Stimulated activated memory B cell treated with anti-CD40 and anti-IgM and Interleukin-4, amounts not matched to agents 10 μg/mL and 1 μg/mL and 100 μg/mL, for 72 hours (primary cell): Measurements from ENCODE around the gene SLC18B1.
"Not testable (repeated sequence)": the region's sequence is repeated elsewhere in the genome, so short reads cannot be mapped to it uniquely, and the experiment has no call there.

Experiments
- ATAC-seq: fragments of 150-1000 bp; cut with Tn5 transposase; 2 replicates; pipeline ENCODE4 v1.10.0; 2021
- H3K27ac Mint-ChIP-seq: one replicate; pipeline ENCODE4 v1.8.0; 2022; ENCODE audit warnings: mild to moderate bottlenecking, mixed read lengths
- H3K27me3 Mint-ChIP-seq: one replicate; pipeline ENCODE4 v1.8.0; 2022; ENCODE audit warnings: mixed read lengths
- H3K36me3 Mint-ChIP-seq: one replicate; pipeline ENCODE4 v1.8.0; 2022; ENCODE audit warnings: mixed read lengths
- H3K4me1 Mint-ChIP-seq: one replicate; pipeline ENCODE4 v1.8.0; 2022; ENCODE audit warnings: mixed read lengths
- H3K4me3 Mint-ChIP-seq: one replicate; pipeline ENCODE4 v1.8.0; 2022; ENCODE audit warnings: mild to moderate bottlenecking, moderate library complexity, mixed read lengths
- H3K9me3 Mint-ChIP-seq: one replicate; pipeline ENCODE4 v1.8.0; 2022; ENCODE audit warnings: mixed read lengths

Gene SLC18B1

GRCh38 chr6:132812756-132813172, 14.3 kb upstream of the SLC18B1 start:
- no peak for ATAC-seq
- peaks cover 42% of the 10 kb centered on the region for H3K4me1 Mint-ChIP-seq
- H3K9me3 Mint-ChIP-seq, result no peaks in the 10 kb centered on the region
- peak overlapping the region; percentile 100 for H3K27ac Mint-ChIP-seq
- H3K36me3 Mint-ChIP-seq, result peaks cover 34% of the 10 kb centered on the region
- H3K27me3 Mint-ChIP-seq, result no peaks in the 10 kb centered on the region
- peak overlapping the region; percentile 98 for H3K4me3 Mint-ChIP-seq

- Mint-ChIP-seq H3K27ac (peak overlapping the region; percentile 100), H3K4me3 (peak overlapping the region; percentile 98)
These were observed 13.9 kb upstream of the SLC18B1 start for GRCh38 chr6:132812255-132812732.

GRCh38 chr6:132811276-132811675, 12.8 kb upstream of the SLC18B1 start:
- Mint-ChIP-seq H3K36me3 (peaks cover 20% of the 10 kb centered on the region), H3K4me3 (no peak overlapping the region), H3K9me3 (no peaks in the 10 kb centered on the region), H3K4me1 (peaks cover 27% of the 10 kb centered on the region), H3K27ac (no peak overlapping the region), H3K27me3 (no peaks in the 10 kb centered on the region)
- ATAC-seq, result no peak

More at GRCh38 chr6:132812255-132812732, 13.9 kb upstream of the SLC18B1 start:
- ATAC-seq, result no peak
- H3K27me3 Mint-ChIP-seq, result no peaks in the 10 kb centered on the region
- peaks cover 30% of the 10 kb centered on the region for H3K36me3 Mint-ChIP-seq
- no peaks in the 10 kb centered on the region for H3K9me3 Mint-ChIP-seq
- H3K4me1 Mint-ChIP-seq, result peaks cover 37% of the 10 kb centered on the region

- Mint-ChIP-seq H3K36me3 (no peaks in the 10 kb centered on the region), H3K4me3 (no peak overlapping the region), H3K27me3 (no peaks in the 10 kb centered on the region), H3K9me3 (peaks cover 3% of the 10 kb centered on the region), H3K27ac (no peak overlapping the region), H3K4me1 (peaks cover 10% of the 10 kb centered on the region)
- no peak for ATAC-seq
These were observed 7.1 kb upstream of the SLC18B1 start for GRCh38 chr6:132805548-132805947.

GRCh38 chr6:132804251-132804650, 5.8 kb upstream of the SLC18B1 start:
- Mint-ChIP-seq H3K4me3 (no peak overlapping the region), H3K27me3 (no peaks in the 10 kb centered on the region), H3K36me3 (no peaks in the 10 kb centered on the region), H3K9me3 (peaks cover 3% of the 10 kb centered on the region), H3K4me1 (peaks cover 11% of the 10 kb centered on the region), H3K27ac (no peak overlapping the region)
- ATAC-seq, result no peak

- Mint-ChIP-seq H3K9me3 (peaks cover 3% of the 10 kb centered on the region), H3K4me3 (no peak overlapping the region)
These were observed 2.2 kb upstream of the SLC18B1 start for GRCh38 chr6:132800656-132801055.

GRCh38 chr6:132798869-132799538, 567 bp upstream of the SLC18B1 start:
- H3K4me3 Mint-ChIP-seq, result no peak overlapping the region
- no peaks in the 10 kb centered on the region for H3K27me3 Mint-ChIP-seq
- H3K36me3 Mint-ChIP-seq, result peaks cover 6% of the 10 kb centered on the region
- peaks cover 26% of the 10 kb centered on the region for H3K4me1 Mint-ChIP-seq
- ATAC-seq, result peak; percentile 87
- no peaks in the 10 kb centered on the region for H3K9me3 Mint-ChIP-seq
- no peak overlapping the region for H3K27ac Mint-ChIP-seq

More at GRCh38 chr6:132800656-132801055, 2.2 kb upstream of the SLC18B1 start:
- Mint-ChIP-seq H3K36me3 (no peaks in the 10 kb centered on the region), H3K27me3 (no peaks in the 10 kb centered on the region), H3K4me1 (peaks cover 20% of the 10 kb centered on the region), H3K27ac (peak overlapping the region; percentile 54)
- ATAC-seq, result no peak

- Mint-ChIP-seq H3K4me3 (no peak overlapping the region), H3K9me3 (no peaks in the 10 kb centered on the region), H3K36me3 (peaks cover 29% of the 10 kb centered on the region), H3K27me3 (no peaks in the 10 kb centered on the region), H3K4me1 (peaks cover 21% of the 10 kb centered on the region), H3K27ac (peak overlapping the region; percentile 22)
- ATAC-seq, result no peak
These were observed 3.0 kb downstream of the SLC18B1 start for GRCh38 chr6:132795461-132795860.

- no peak overlapping the region for H3K27ac Mint-ChIP-seq
- H3K4me1 Mint-ChIP-seq, result peaks cover 29% of the 10 kb centered on the region
- H3K36me3 Mint-ChIP-seq, result peaks cover 45% of the 10 kb centered on the region
- ATAC-seq, result no peak
- no peaks in the 10 kb centered on the region for H3K9me3 Mint-ChIP-seq
- H3K4me3 Mint-ChIP-seq, result no peak overlapping the region
- H3K27me3 Mint-ChIP-seq, result no peaks in the 10 kb centered on the region
These were observed 5.9 kb downstream of the SLC18B1 start for GRCh38 chr6:132792510-132792909.

- no peak for ATAC-seq
- H3K4me3 Mint-ChIP-seq, result no peak overlapping the region
- peaks cover 24% of the 10 kb centered on the region for H3K4me1 Mint-ChIP-seq
- H3K27ac Mint-ChIP-seq, result no peak overlapping the region
- H3K36me3 Mint-ChIP-seq, result peaks cover 62% of the 10 kb centered on the region
- no peaks in the 10 kb centered on the region for H3K27me3 Mint-ChIP-seq
- H3K9me3 Mint-ChIP-seq, result no peaks in the 10 kb centered on the region
These were observed 8.0 kb downstream of the SLC18B1 start for GRCh38 chr6:132790450-132790849.

- Mint-ChIP-seq H3K27ac (peak overlapping the region; percentile 17), H3K27me3 (no peaks in the 10 kb centered on the region), H3K36me3 (peaks cover 66% of the 10 kb centered on the region), H3K4me3 (no peak overlapping the region), H3K4me1 (peaks cover 21% of the 10 kb centered on the region), H3K9me3 (no peaks in the 10 kb centered on the region)
- ATAC-seq, result no peak
These were observed 9.1 kb downstream of the SLC18B1 start for GRCh38 chr6:132789396-132789776.

GRCh38 chr6:132788658-132789395, 9.6 kb downstream of the SLC18B1 start:
- Mint-ChIP-seq H3K27ac (peak overlapping the region; percentile 17), H3K36me3 (peaks cover 68% of the 10 kb centered on the region), H3K27me3 (no peaks in the 10 kb centered on the region), H3K4me3 (no peak overlapping the region), H3K4me1 (peaks cover 18% of the 10 kb centered on the region), H3K9me3 (no peaks in the 10 kb centered on the region)
- ATAC-seq, result no peak

GRCh38 chr6:132785936-132786335, 12.5 kb downstream of the SLC18B1 start:
- H3K27ac Mint-ChIP-seq, result no peak overlapping the region
- no peak overlapping the region for H3K4me3 Mint-ChIP-seq
- H3K27me3 Mint-ChIP-seq, result no peaks in the 10 kb centered on the region
- peaks cover 12% of the 10 kb centered on the region for H3K4me1 Mint-ChIP-seq
- no peaks in the 10 kb centered on the region for H3K9me3 Mint-ChIP-seq
- H3K36me3 Mint-ChIP-seq, result peaks cover 53% of the 10 kb centered on the region
- ATAC-seq, result no peak

- Mint-ChIP-seq H3K4me3 (no peak overlapping the region), H3K27me3 (no peaks in the 10 kb centered on the region), H3K36me3 (peaks cover 51% of the 10 kb centered on the region), H3K9me3 (no peaks in the 10 kb centered on the region), H3K27ac (no peak overlapping the region), H3K4me1 (no peaks in the 10 kb centered on the region)
- no peak for ATAC-seq
These were observed 17.6 kb downstream of the SLC18B1 start for GRCh38 chr6:132780770-132781371.

- H3K4me3 Mint-ChIP-seq, H3K27ac Mint-ChIP-seq, H3K9me3 Mint-ChIP-seq, H3K4me1 Mint-ChIP-seq, H3K27me3 Mint-ChIP-seq, ATAC-seq: not testable (repeated sequence)
- H3K36me3 Mint-ChIP-seq, result peaks cover 50% of the 10 kb centered on the region
These were observed 20.6 kb downstream of the SLC18B1 start for GRCh38 chr6:132777881-132778280.
